Endometrial microvascular endothelial cells (primary cell): Measurements from ENCODE around the gene SIM1. TPM values are rescaled to one million over a fixed set of nuclear protein-coding genes. Genes with fewer than 3 reads are reported as not detected.

Source experiments
- in situ Hi-C: cut with HindIII; loops from 2 replicates; pipeline ENCODE4 v1.10.0; 2017; ENCODE audit warnings: low sequenced_read_pairs, low pct_unique_long_range_greater_than_20kb; ENCODE audit errors: inconsistent ontology term
- total RNA-seq: library from RNA; depleted of rRNA; stranded (reverse); fragments of >200 nt; gene quantifications from one replicate; pipeline ENCODE4 v1.2.3, GENCODE V29; 2015; ENCODE audit errors: inconsistent ontology term

SIM1 gene
- total RNA-seq, 1 donor from 2014 or later: 0.19 TPM

DNA sequence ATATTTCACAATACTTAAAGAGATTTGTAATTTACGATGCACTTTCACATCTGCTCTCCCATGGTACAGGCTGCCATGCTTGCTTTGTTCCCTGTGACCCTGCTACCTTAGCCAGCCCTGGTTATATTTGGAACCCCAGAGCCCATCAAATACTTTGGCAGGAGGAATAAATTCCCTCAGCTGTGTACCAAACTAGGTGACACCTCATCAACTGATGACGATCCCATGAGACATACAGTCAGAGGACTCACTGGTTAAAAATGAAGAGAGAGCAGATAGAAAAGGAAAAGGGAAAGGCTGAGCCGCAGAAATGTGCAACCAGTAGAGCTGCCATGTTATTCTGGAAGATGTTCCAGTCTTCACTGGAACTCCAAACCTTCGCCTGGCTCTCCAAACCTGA lies 120.0 kb downstream of the SIM1 start:
- in situ Hi-C loops: no loop called here

DNA sequence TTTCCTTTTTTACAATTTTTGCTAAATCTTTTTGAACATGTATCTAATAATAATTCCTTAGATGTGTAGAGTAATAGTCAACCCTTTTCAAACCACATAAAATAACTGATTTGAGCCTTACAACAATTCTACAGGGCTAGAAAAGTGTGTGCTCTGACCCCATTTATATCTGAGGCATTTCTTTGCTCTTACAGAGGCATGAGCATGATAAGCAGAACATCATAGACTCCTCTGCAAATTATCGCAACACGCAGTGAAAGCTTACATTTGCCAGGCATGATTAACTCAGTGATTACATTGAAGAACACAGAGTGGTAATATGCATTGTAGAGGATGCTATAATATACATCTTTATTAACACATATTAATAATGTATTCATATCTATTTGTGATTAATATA lies 120.4 kb downstream of the SIM1 start:
- in situ Hi-C loops: no loop called here

DNA sequence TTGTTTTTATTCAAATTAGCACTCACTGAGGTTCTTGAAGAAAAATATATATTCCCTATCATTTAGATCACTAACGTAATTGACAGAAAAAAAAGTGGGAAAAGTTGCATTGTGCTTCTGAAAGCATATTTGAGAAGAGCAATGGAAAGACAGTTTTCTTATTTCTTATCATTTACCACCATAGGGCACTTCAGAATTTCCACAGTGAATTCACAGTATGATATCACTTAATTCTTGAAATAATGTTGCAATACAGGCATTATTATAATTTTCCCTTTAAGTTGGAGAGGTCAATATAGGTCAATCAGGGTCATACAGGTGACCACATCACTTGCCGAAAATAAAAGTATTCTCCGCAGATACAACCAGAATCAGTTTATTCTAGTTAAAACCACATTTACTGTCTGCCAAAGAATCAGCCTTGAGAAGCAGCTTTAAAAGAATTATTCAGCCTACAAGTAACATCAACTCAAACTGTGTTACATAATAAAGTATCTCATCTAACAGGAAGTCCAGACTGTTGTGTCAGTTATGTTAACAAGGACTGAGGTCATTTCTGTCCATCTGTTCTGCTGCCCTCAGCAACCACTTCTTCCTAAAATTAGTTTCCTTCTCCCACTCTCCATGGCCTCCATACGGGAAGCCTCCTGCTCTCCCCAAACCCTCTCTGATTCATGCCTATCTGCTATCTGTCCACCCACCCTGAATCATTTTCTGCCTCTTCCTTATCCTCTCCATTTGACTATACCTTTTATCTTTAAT lies 121.2 kb downstream of the SIM1 start:
- in situ Hi-C loops: no loop called here

- in situ Hi-C loops: no loop called here
Observed at GRCh38 chr6:100342830-100343229, 121.9 kb downstream of the SIM1 start.

DNA sequence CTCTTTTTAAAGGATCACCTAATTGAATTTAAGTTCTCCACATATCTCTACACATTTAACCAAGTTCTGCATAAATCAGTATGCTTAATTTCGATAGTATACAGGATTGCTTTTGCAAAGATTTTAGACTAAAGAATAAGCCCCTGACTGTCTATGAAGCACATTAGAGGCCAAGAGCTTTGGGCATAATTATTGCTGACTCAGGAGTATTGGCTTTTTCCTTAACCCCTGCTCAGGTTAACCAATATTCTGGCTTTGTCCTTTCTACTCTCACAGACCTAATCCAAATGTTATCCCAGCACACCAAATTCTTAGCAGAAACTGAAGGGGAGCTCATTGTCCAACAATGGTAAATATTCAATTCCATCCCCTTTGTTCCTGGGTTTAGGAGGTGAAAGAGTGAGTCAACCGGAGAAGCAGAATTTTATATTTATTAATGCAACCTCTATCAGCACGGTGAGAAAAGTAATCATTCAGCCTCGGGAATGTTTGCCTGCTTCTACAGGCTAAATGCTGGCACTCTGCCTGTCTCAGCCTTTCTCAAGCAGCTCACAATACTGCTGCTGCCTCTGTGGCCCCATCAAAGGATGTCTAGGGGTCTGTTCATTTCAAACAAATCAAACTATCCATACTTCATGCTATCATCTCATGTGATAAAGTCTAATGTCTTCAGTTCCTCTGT lies 125.0 kb downstream of the SIM1 start:
- in situ Hi-C loops: no loop called here

- in situ Hi-C loops: no loop called here
Observed at GRCh38 chr6:100338090-100338489, 126.6 kb downstream of the SIM1 start.

DNA sequence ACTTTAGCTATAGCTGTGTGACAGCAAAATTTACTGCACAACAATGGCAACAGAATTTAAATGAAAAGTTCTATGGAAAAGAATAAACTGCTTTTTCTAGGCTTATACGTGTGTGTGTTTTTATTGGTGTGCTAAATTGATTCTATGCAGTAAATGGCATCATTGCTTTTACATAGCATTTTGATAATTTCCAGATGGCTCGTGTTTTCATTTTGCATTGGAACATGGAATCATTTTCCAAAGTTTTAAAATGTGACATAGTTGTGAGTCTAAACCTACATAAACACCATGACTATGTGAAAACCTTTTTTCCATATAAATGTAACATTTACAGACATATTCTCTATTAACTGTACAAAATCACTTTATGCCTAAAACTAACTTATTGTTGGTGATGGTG lies 127.8 kb downstream of the SIM1 start:
- in situ Hi-C loops: no loop called here

DNA sequence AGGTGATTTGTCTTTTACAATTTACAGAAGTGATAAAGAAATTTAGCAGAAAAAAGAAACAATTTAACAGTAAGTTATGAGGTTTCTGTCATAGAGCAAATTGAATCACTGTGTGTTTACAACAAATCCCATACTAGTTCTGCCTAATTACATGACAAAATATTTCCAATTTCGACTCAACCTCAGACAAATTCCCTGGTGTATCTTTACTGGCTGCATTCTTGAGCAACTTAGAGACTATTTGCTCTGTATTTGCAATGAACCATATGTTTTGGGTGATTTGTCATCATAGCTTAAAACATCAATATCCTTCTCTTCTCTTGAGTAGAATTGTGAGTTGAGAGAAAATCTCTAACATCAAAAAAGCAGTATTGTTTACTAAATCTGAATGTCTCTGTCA lies 128.7 kb downstream of the SIM1 start:
- in situ Hi-C loops: no loop called here
